Activated CD4-positive, alpha-beta T cell treated with anti-CD3 and anti-CD28 coated beads for 1 hour (primary cell): ENCODE data around the gene RAD51AP1.

Experiments
- DNase-seq: peaks from one replicate; pipeline ENCODE4 v3.0.0-alpha.2; 2020

The RAD51AP1 gene

GRCh38 chr12:4552191-4552590 lies 13.5 kb downstream of the RAD51AP1 start:
- DNase-seq, result no peak

GRCh38 chr12:4553943-4554342 lies 15.3 kb downstream of the RAD51AP1 start:
- DNase-seq, result no peak

- DNase-seq, result no peak
Measured at GRCh38 chr12:4555804-4556203, 17.1 kb downstream of the RAD51AP1 start.

GRCh38 chr12:4556735-4557530 lies 18.2 kb downstream of the RAD51AP1 start:
- DNase-seq, result no peak

GRCh38 chr12:4557586-4557985 lies 18.9 kb downstream of the RAD51AP1 start:
- DNase-seq, result no peak

- no peak for DNase-seq
Measured at GRCh38 chr12:4558171-4558570, 19.5 kb downstream of the RAD51AP1 start.

GRCh38 chr12:4562034-4562657 lies 23.5 kb downstream of the RAD51AP1 start, which contains the start of gene DYRK4:
Gene DYRK4 (plus strand): TSS chr12:4562208. CDS start chr12:4562246, 38 bp downstream.
- no peak for DNase-seq

- DNase-seq, result no peak
Measured at GRCh38 chr12:4563336-4563735, 24.6 kb downstream of the RAD51AP1 start.

GRCh38 chr12:4564818-4565217 lies 26.1 kb downstream of the RAD51AP1 start:
- no peak for DNase-seq

GRCh38 chr12:4566474-4566873 lies 27.8 kb downstream of the RAD51AP1 start:
- DNase-seq, result no peak

- no peak for DNase-seq
Measured at GRCh38 chr12:4567073-4567881, 28.6 kb downstream of the RAD51AP1 start.

GRCh38 chr12:4569261-4569660 lies 30.6 kb downstream of the RAD51AP1 start:
- no peak for DNase-seq

GRCh38 chr12:4572680-4573079 lies 34.0 kb downstream of the RAD51AP1 start:
- no peak for DNase-seq

- no peak for DNase-seq
Measured at GRCh38 chr12:4579305-4580102, 40.8 kb downstream of the RAD51AP1 start.

GRCh38 chr12:4580281-4580688 lies 41.6 kb downstream of the RAD51AP1 start:
- no peak for DNase-seq

- DNase-seq, result no peak
Measured at GRCh38 chr12:4584281-4584680, 45.6 kb downstream of the RAD51AP1 start.

- DNase-seq, result no peak
Measured at GRCh38 chr12:4584896-4585295, 46.2 kb downstream of the RAD51AP1 start.

- DNase-seq, result no peak
Measured at GRCh38 chr12:4586500-4586899, 47.8 kb downstream of the RAD51AP1 start.

GRCh38 chr12:4587108-4587507 lies 48.4 kb downstream of the RAD51AP1 start:
- no peak for DNase-seq

GRCh38 chr12:4588916-4589315 lies 50.2 kb downstream of the RAD51AP1 start:
- no peak for DNase-seq

GRCh38 chr12:4589941-4590340 lies 51.3 kb downstream of the RAD51AP1 start:
- DNase-seq, result no peak

- no peak for DNase-seq
Measured at GRCh38 chr12:4591180-4591687, 52.5 kb downstream of the RAD51AP1 start.
